Neutrophil (primary cell): ENCODE results near the gene HOXA9.

Source experiments
- H3K27ac ChIP-seq: fragments of 200-600 bp; sonication (generic); 2 replicates; pipeline ENCODE4 v1.5.1; 2016; ENCODE audit warnings: mild to moderate bottlenecking, moderate library complexity
- H3K27me3 ChIP-seq: fragments of 200-600 bp; sonication (generic); 2 replicates; pipeline ENCODE4 v1.6.0; 2016; ENCODE audit warnings: mild to moderate bottlenecking
- H3K36me3 ChIP-seq: fragments of 200-600 bp; sonication (generic); 2 replicates; pipeline ENCODE4 v1.5.1; 2017
- H3K4me1 ChIP-seq, 2 experiments: fragments of 200-600 bp in 1 of 2; sonication (generic) in 1 of 2; 1 replicate in 1 of 2; 2 replicates in 1 of 2; pipeline versions ENCODE4 v1.5.1 to v1.6.1; 2013 to 2016; ENCODE audit warnings: low read depth in 1 of 2, low read length in 1 of 2, mild to moderate bottlenecking in 1 of 2, moderate library complexity in 1 of 2; ENCODE audit not compliant: control insufficient read depth in 1 of 2, insufficient read depth in 1 of 2
- H3K4me3 ChIP-seq, 2 experiments: fragments of 200-600 bp in 1 of 2; sonication (generic) in 1 of 2; 1 replicate in 1 of 2; 2 replicates in 1 of 2; pipeline ENCODE4 v1.5.1; 2013 to 2016; ENCODE audit warnings: low read depth in 1 of 2, low read length in 1 of 2, mild to moderate bottlenecking in 1 of 2, moderate library complexity in 1 of 2
- H3K9me3 ChIP-seq: fragments of 200-600 bp; sonication (generic); 2 replicates; pipeline ENCODE4 v1.5.1; 2016
- TF ChIP-seq, protein P1 (sequence below): fragments of 200-600 bp; sonication (generic); IDR thresholded peaks from 2 replicates; pipeline ENCODE4 v1.5.1; 2016; ENCODE audit warnings: antibody characterized with exemption

Gene HOXA9

DNA sequence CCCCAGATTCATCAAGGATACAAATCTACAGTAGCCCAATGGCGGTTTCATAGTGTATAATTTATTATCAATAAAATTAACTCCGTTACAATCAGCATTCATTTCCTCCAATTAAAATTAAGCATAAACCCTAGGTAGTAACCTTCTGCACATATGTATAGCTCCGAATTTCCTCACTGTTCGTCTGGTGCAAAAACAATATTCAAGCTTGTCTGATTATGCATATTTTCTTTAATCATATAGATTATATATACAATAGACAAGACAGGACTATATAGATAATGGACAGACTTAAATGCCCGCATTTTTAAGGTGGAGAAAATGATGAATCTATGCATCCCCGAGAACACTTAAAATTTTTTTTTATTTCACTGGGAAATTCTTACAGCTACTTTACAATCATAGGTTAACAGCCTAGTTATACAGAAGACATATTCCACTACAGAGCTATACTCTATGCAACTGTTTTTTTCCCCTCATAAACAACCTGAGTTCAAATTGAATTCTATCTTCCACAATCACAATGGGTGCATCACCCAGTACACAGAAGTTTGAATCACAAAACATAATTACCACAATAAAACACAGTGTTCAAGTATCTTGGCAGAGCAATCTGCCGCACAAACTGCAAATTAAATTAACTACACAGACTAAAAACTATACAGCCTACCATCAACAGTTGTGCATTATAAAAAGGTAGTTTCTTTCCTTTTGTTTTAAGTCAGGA is 2.6 kb downstream of the HOXA9 start:
- TF ChIP-seq, protein P1, sequence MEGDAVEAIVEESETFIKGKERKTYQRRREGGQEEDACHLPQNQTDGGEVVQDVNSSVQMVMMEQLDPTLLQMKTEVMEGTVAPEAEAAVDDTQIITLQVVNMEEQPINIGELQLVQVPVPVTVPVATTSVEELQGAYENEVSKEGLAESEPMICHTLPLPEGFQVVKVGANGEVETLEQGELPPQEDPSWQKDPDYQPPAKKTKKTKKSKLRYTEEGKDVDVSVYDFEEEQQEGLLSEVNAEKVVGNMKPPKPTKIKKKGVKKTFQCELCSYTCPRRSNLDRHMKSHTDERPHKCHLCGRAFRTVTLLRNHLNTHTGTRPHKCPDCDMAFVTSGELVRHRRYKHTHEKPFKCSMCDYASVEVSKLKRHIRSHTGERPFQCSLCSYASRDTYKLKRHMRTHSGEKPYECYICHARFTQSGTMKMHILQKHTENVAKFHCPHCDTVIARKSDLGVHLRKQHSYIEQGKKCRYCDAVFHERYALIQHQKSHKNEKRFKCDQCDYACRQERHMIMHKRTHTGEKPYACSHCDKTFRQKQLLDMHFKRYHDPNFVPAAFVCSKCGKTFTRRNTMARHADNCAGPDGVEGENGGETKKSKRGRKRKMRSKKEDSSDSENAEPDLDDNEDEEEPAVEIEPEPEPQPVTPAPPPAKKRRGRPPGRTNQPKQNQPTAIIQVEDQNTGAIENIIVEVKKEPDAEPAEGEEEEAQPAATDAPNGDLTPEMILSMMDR, result no peak
- Histone ChIP-seq H3K4me3 (no peak overlapping the region), H3K27ac (no peak overlapping the region), H3K9me3 (no peaks in the 10 kb centered on the region), H3K36me3 (no peaks in the 10 kb centered on the region), H3K27me3 (peaks cover 100% of the 10 kb centered on the region), H3K4me1 (peaks cover 56 to 82% of the 10 kb centered on the region in 2 experiments)

DNA sequence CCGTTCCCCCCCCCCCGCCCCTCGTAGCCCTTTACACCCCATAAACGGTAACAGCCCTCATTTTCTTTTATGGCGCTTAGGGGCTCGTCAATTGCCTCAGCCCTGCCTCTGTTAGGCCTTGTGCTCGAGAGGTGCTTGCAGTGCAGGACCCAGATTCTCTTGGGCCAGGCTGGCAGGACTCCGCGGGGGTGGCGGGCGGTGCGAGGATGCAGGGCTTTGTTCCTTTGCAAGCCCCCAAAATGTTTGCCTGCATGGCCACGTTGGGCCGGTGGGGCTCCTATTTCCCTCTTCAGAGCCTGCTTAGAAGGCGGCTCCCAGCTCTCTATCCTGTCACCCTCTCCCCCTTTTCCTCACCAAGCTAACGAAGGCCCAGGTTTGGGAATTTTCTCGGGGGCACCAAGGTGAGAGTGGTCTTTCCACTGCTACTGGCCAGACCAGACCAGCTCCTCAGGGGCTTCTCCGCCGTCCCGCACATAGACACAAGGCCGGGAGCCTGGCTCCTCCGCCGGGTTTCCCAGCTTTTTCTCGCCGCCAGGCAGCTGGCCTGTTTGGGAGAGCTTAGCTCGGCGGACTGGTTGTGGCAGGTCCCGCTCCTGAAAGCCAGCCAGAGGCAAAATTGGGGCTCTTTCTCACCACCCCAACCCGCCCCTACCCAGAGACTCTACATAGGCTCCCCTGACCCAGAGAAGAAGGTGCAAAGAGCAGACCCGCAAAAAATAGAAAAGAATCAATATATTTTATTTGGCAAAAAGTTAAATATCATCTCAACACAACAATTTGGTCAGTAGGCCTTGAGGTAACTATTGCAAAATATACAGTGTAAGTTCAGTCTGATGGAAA is 3.4 kb downstream of the HOXA9 start:
- H3K4me1 ChIP-seq, result peaks cover 54 to 78% of the 10 kb centered on the region in 2 experiments
- H3K4me3 ChIP-seq, result peak overlapping the region in 1 of 2 experiments; percentile 85
- TF ChIP-seq, protein P1, result no peak
- peak overlapping the region; percentile 40 for H3K27ac ChIP-seq
- no peaks in the 10 kb centered on the region for H3K36me3 ChIP-seq
- peaks cover 100% of the 10 kb centered on the region for H3K27me3 ChIP-seq
- H3K9me3 ChIP-seq, result no peaks in the 10 kb centered on the region

DNA sequence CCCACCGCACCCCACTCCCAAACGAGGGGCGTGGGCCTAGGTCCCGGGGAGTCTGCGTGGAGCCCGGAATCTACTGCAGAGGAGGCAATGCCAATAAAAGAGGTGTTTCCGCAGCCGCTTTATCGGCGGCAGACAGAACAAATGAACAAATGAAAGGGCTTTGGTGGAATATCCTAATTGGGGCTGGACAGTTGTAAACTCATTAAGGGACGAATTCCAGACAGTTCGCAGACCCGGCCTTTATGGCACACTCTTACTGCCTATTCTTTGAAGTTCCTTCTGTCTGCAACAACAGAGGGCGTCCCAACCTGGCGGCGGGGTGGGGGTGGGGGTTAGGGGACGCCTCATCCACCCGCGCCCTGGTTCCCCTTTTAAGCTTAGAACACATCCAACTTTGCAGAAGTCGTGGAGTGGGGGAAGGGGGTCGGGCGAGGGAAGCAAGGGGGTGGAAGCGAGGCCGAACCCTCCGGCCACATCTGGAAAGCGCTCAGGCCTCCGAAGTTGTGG is 4.1 kb downstream of the HOXA9 start:
- Histone ChIP-seq H3K27me3 (peaks cover 100% of the 10 kb centered on the region), H3K36me3 (no peaks in the 10 kb centered on the region), H3K27ac (peak overlapping the region; percentile 40), H3K9me3 (no peaks in the 10 kb centered on the region), H3K4me1 (peaks cover 51 to 78% of the 10 kb centered on the region in 2 experiments), H3K4me3 (peak overlapping the region; percentile 74 to 85)
- TF ChIP-seq, protein P1, result peak; percentile 53

DNA sequence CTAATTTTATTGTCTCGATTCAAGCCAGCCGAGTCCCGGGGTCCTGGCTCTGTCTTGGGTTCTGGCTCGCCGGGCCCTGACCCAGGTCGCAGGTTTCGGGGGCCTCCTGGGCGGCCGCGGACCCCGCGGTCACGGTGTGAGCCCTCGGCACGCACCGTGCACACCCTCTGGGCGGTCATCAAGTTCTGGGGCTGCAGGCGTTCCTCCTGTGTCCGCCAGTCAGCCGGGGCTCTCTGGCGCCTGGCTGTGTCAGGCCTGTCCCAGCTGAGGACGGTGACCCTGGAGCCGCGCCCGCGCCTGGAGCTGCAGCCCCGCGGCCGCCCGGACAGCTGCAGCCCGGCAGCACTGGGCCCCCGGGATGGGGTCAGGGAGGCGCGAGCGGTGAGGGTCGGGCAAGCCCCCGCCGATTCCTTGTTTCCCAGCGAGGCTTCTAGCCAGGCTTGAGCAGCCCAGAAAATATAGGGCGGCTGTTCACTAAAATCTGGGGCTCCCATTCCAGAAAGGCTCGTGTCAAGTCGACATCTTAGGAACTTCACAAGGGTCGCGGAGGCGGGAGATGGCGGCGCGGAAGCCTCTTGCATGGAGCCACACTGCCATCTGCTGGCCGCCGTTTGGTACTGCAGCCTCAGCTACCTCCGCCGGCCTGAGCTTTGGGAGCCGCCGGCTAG is 4.7 kb downstream of the HOXA9 start:
- H3K4me1 ChIP-seq, result peaks cover 51 to 78% of the 10 kb centered on the region in 2 experiments
- H3K27ac ChIP-seq, result peak overlapping the region; percentile 40
- no peaks in the 10 kb centered on the region for H3K9me3 ChIP-seq
- H3K36me3 ChIP-seq, result no peaks in the 10 kb centered on the region
- peak overlapping the region; percentile 74 to 85 for H3K4me3 ChIP-seq
- TF ChIP-seq, protein P1, result peak; percentile 98
- H3K27me3 ChIP-seq, result peaks cover 100% of the 10 kb centered on the region

DNA sequence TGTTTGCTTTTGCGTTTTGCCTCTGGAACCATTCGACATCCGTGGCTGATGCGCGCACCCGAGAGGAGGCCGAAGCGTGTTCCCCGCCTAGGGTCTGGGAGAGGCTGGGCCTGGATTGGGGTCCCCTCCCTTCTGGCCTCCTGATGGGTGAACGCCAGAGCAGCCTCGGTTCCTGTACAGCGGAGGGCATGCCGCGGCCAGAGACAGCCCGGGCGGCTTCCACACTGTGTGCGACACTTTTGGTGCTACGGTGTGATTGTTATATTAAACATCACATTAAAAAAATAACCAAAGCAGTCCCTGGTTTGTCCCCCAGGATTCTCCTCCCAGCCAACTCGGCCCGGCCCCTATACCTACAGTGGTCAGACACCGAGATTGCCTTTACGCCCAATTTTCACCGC is 5.2 kb downstream of the HOXA9 start:
- Histone ChIP-seq H3K9me3 (no peaks in the 10 kb centered on the region), H3K36me3 (no peaks in the 10 kb centered on the region), H3K27me3 (peaks cover 100% of the 10 kb centered on the region), H3K4me1 (peaks cover 50 to 78% of the 10 kb centered on the region in 2 experiments), H3K4me3 (peak overlapping the region in 1 of 2 experiments; percentile 85), H3K27ac (no peak overlapping the region)
- TF ChIP-seq, protein P1, result no peak
